ENCODE data around the gene DNASE1L1.

GRCh38 chrX:154419189-154419588, 10.1 kb upstream of the DNASE1L1 start:
- no peak for TF ChIP-seq CTCF (conservative IDR thresholded peaks at IDR 0.05; ENCODE audit: low read depth, low read length)
- no peak for TF ChIP-seq EZH2phosphoT487 (IDR thresholded peaks at IDR 0.05; ENCODE audit: borderline replicate concordance, low read length)
- TF ChIP-seq EZH2 (IDR thresholded peaks at IDR 0.05; ENCODE audit: low read length, unreplicated experiment), result no peak
